ENCODE data around the gene WNT3. TPM values are rescaled to one million over a fixed set of nuclear protein-coding genes. Genes with fewer than 3 reads are reported as not detected.

The WNT3 gene
- total RNA-seq, 4 donors from 2014 or later = 26.7 to 57.9 (median 46.6) TPM

DNA sequence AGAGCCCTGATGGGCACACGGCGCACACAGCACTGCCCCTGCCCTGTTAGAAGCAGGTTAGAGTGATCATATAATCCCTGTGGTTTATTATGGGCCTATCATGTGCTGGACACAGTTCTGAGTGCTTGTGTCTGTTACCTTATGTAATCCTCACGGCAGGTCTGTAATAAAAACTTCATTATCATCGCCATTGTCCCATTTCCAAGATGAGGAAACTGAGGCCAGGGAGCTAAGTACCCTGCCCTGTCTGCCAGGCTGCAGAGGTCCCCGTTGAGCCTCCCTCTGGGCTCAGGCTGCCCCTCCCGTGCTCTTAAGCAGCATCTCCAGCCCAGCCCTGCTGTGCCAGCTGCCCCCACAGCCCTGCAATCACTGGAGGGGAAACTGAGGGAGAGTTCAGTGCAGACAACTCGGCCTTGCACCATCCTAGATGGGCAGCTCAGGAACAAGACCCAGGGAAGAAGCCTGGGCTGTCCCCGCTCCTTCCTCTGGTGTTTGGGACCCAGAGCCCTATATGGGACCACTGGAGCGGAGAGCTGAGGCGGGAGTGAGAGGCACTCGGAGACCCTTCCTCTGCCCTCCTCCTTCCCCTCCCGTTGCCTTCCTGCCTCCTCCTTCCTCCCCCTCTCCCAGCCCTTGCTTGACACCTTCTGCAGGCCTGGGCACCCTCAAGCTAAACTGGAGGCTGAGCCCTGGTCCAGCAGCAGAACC lies 42.0 kb downstream of the WNT3 start:
- no peak for DNase-seq (ENCODE audit: low spot score in 2 of 2)
- H3K4me3 ChIP-seq (ENCODE audit: low read depth, poor library complexity, severe bottlenecking) = no peak overlapping the region
- WGBS, 2 donors = 82 to 89% methylated on average over 12 of the region's 12 CpGs
- intact Hi-C loops (cut with DNase I; ENCODE audit: low total_unique reads) = no loop called here
- TF ChIP-seq POLR2A (IDR thresholded peaks at IDR 0.05) = no peak
- TF ChIP-seq, protein P1, sequence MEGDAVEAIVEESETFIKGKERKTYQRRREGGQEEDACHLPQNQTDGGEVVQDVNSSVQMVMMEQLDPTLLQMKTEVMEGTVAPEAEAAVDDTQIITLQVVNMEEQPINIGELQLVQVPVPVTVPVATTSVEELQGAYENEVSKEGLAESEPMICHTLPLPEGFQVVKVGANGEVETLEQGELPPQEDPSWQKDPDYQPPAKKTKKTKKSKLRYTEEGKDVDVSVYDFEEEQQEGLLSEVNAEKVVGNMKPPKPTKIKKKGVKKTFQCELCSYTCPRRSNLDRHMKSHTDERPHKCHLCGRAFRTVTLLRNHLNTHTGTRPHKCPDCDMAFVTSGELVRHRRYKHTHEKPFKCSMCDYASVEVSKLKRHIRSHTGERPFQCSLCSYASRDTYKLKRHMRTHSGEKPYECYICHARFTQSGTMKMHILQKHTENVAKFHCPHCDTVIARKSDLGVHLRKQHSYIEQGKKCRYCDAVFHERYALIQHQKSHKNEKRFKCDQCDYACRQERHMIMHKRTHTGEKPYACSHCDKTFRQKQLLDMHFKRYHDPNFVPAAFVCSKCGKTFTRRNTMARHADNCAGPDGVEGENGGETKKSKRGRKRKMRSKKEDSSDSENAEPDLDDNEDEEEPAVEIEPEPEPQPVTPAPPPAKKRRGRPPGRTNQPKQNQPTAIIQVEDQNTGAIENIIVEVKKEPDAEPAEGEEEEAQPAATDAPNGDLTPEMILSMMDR (IDR thresholded peaks at IDR 0.05) = no peak

DNA sequence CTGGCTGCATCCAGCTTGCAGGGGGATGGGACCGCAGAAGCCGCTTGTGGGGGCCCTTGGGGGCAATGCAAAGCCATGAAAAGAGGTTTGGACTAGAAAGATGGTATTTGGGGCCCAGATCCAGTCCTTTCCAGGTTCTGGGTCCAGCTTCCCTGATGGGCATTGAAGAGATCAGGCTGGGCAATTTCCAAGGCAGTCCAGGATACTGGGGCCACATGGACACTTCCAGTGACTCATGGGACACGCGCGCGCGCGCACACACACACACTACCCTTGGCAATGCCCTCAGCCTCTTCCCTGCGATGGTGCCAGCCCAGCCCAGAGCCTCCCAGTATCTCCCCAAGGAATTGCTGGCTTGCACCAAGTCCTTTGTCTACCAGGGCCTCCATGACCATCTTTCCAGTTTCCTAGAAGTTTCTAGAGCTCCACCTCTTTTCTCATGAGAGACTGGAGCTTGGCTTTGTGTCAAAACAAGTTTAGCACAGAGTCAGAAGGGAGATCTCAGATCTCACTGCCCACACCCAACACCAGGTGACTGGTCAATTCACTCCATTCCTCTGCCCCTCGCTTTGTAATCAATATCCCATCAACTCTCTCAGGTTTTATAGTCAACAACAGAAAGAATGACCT lies 44.3 kb downstream of the WNT3 start:
- peak in 1 of 2 donors; percentile 77 for DNase-seq (ENCODE audit: low spot score in 2 of 2)
- TF ChIP-seq, protein P1 (IDR thresholded peaks at IDR 0.05) = no peak
- TF ChIP-seq POLR2A (IDR thresholded peaks at IDR 0.05) = no peak
- WGBS, 2 donors = 52 to 78% methylated on average over 10 of the region's 10 CpGs

DNA sequence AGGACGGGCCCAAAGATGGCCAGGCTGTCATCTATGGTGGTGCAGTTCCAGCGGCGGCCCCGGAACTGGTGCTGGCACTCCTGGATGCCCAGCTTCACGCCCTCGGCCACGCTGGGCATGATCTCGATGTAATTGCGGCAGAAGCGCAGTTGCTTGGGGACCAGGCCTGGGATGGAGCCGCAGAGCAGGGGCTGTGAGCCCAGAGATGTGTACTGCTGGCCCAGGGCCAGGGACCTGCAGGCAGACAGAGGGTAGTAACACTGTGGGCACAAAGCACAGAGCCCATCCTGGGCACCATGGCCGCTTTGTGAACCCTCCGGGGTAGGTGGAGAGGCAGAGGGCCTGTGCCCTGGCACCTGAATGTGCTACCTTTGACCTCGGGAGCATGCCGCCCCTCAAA lies 44.8 kb downstream of the WNT3 start:
- DNase-seq (ENCODE audit: low spot score in 2 of 2) = peak in 1 of 2 donors; percentile 84
- intact Hi-C loops (cut with DNase I; ENCODE audit: low total_unique reads) = no loop called here
- H3K4me3 ChIP-seq (ENCODE audit: low read depth, poor library complexity, severe bottlenecking) = no peak overlapping the region
- 89 to 90% methylated on average over 12 to 13 of the region's 15 CpGs for WGBS, 2 donors
- TF ChIP-seq, protein P1 (IDR thresholded peaks at IDR 0.05) = no peak
- no peak for TF ChIP-seq POLR2A (IDR thresholded peaks at IDR 0.05)

More for the DNA sequence above, 44.3 kb downstream of the WNT3 start:
- no peak overlapping the region for H3K4me3 ChIP-seq (ENCODE audit: low read depth, poor library complexity, severe bottlenecking)
- intact Hi-C loops (cut with DNase I; ENCODE audit: low total_unique reads) = no loop called here

DNA sequence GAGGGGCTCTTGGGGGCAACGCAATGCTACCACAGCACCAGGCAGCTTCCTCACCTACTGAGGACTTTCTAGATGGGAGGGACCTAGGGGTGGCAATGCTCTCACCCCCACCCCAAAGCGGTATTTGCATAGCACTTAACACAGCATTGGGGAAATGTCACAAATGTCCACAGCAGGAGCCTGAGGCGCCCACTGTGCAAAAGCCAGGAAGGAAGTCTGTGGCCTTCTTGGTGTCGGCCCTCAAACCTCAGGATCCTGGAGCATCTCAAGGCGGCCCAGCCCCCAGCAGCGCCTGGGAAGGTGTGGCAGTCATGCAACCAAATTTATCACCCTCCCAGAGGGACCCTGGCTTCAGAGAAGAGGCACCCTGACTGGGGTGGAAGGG lies 45.3 kb downstream of the WNT3 start:
- WGBS, 2 donors = 62 to 100% methylated on average over 1 to 4 of the region's 6 CpGs

DNA sequence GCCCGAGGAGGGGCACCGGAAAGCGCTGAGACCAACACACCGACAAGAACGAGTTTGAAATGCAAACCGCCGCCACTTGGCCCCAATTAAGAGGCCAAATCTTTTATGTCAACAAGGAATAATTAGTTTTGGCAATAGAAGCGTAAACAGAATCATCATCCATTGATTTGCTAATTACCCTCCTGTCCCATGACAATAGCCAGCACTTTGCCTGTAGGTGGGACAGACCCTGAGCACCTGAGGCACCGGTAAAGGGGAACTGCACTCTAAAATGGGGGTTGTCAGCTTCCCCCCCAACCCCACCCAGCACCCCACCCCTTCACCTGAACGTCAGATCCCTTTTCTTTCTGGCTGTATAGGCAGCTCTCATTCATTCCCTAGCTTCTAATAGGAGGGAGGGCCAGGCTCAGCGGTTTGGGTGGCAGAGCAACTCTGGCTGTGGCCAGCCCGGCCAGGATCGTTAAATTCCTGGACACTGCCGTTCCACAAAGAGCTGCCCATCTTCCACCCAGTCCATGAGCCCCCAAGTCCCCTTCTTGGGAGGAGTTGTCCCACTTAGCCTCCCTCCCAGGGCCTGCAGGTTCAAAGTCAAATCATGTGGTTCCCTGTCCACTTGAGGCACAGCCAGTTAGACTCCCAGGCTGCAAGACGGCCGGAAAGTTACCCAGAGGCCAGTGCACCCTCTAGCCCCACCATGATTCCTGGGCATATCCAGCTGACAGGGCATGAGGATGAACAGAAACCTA lies 45.8 kb downstream of the WNT3 start:
- no peak overlapping the region for H3K4me3 ChIP-seq (ENCODE audit: low read depth, poor library complexity, severe bottlenecking)
- WGBS, 2 donors = 18 to 28% methylated on average over 16 of the region's 16 CpGs
- intact Hi-C loops (cut with DNase I; ENCODE audit: low total_unique reads) = no loop called here
- peak in 1 of 2 donors; percentile 72 for DNase-seq (ENCODE audit: low spot score in 2 of 2)
- TF ChIP-seq, protein P1 (IDR thresholded peaks at IDR 0.05) = no peak
- no peak for TF ChIP-seq POLR2A (IDR thresholded peaks at IDR 0.05)

More for the DNA sequence above, 45.3 kb downstream of the WNT3 start:
- no peak for TF ChIP-seq POLR2A (IDR thresholded peaks at IDR 0.05)
- TF ChIP-seq, protein P1 (IDR thresholded peaks at IDR 0.05) = no peak
- no peak overlapping the region for H3K4me3 ChIP-seq (ENCODE audit: low read depth, poor library complexity, severe bottlenecking)
- peak in 1 of 2 donors; percentile 72 for DNase-seq (ENCODE audit: low spot score in 2 of 2)
- intact Hi-C loops (cut with DNase I; ENCODE audit: low total_unique reads) = no loop called here

Measured in lower leg skin (tissue), 4 donors.